Measurements from ENCODE around the gene CREB3L4.

Gene CREB3L4

GRCh38 chr1:153953859-153954365, 13.8 kb upstream of the CREB3L4 start (continued):
- no peak for TF ChIP-seq HIC1 (tag by site-specific recombination; IDR thresholded peaks at IDR 0.05)
- TF ChIP-seq ZNF426 (tag by site-specific recombination; IDR thresholded peaks at IDR 0.05): no peak
- no peak for TF ChIP-seq ZNF521 (tag by site-specific recombination; IDR thresholded peaks at IDR 0.05)
- no peak for TF ChIP-seq ZNF530 (tag by site-specific recombination; IDR thresholded peaks at IDR 0.05; ENCODE audit: low read depth)
- TF ChIP-seq HOXD13 (CRISPR knock-in tag; IDR thresholded peaks at IDR 0.05; ENCODE audit: borderline replicate concordance): no peak

- Histone ChIP-seq H3K9me3 (ENCODE audit: control insufficient read depth, insufficient read depth, low read depth, low read length) (no peaks in the 10 kb centered on the region), H3K4me3 (ENCODE audit: low read depth, low read length) (no peak overlapping the region), H3K36me3 (ENCODE audit: control insufficient read depth in 2 of 2, insufficient read depth in 1 of 2, low read length in 2 of 2) (peaks cover 16 to 63% of the 10 kb centered on the region in 2 experiments; a peak in 2 of 3 replicates), H3K4me1 (ENCODE audit: control insufficient read depth, insufficient read depth, low read length) (peaks cover 8% of the 10 kb centered on the region; the same call in 1 of the 2 replicates), H3K27ac (ENCODE audit: extremely low read depth, low read depth, low read length) (no peak overlapping the region)
- ChIA-PET POLR2A (interaction anchor here (1.0 kb wide), 1 partner anchor 8 kb away, joined by 5 read pairs; the partner anchor contains the start of gene SLC39A1), CTCF (interaction anchor here (0.7 kb wide), 1 partner anchor 20 kb away, joined by 3 read pairs; no protein-coding TSS in a partner anchor)
- TF ChIP-seq ZNF610 (tag by site-specific recombination; IDR thresholded peaks at IDR 0.05; ENCODE audit: borderline replicate concordance) (no peak), BCL6B (tag by site-specific recombination; IDR thresholded peaks at IDR 0.05) (no peak), HOXC10 (CRISPR knock-in tag; IDR thresholded peaks at IDR 0.05) (no peak), ZSCAN30 (tag by site-specific recombination; IDR thresholded peaks at IDR 0.05) (no peak), ZNF140 (tag by site-specific recombination; IDR thresholded peaks at IDR 0.05) (no peak), MZF1 (tag by site-specific recombination; IDR thresholded peaks at IDR 0.05; ENCODE audit: borderline replicate concordance) (no peak), TRIM28 (IDR thresholded peaks at IDR 0.05; ENCODE audit: borderline replicate concordance, low read length) (no peak), FEZF1 (tag by site-specific recombination; IDR thresholded peaks at IDR 0.05) (no peak), ZNF398 (tag by site-specific recombination; IDR thresholded peaks at IDR 0.05) (no peak), ZNF76 (tag by site-specific recombination; IDR thresholded peaks at IDR 0.05; ENCODE audit: borderline replicate concordance, low read depth) (no peak), ZNF214 (tag by site-specific recombination; IDR thresholded peaks at IDR 0.05; ENCODE audit: borderline replicate concordance) (no peak), ZNF19 (tag by site-specific recombination; IDR thresholded peaks at IDR 0.05; ENCODE audit: low read depth) (no peak)
- TF ChIP-seq, protein P1, sequence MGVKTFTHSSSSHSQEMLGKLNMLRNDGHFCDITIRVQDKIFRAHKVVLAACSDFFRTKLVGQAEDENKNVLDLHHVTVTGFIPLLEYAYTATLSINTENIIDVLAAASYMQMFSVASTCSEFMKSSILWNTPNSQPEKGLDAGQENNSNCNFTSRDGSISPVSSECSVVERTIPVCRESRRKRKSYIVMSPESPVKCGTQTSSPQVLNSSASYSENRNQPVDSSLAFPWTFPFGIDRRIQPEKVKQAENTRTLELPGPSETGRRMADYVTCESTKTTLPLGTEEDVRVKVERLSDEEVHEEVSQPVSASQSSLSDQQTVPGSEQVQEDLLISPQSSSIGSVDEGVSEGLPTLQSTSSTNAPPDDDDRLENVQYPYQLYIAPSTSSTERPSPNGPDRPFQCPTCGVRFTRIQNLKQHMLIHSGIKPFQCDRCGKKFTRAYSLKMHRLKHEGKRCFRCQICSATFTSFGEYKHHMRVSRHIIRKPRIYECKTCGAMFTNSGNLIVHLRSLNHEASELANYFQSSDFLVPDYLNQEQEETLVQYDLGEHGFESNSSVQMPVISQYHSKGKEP (tag by site-specific recombination; IDR thresholded peaks at IDR 0.05): no peak
These were observed 12.9 kb upstream of the CREB3L4 start for GRCh38 chr1:153954826-153955225.

Measured in HEK293 (cell line).